DND-41 (cell line): Measurements from ENCODE around the gene CFAP90.

Experiments used
- EZH2 ChIP-seq: IDR thresholded peaks from 3 replicates; pipeline ENCODE4 v1.6.1; 2012; ENCODE audit warnings: borderline replicate concordance, low read depth, mild to moderate bottlenecking, moderate library complexity, low read length, inconsistent platforms; ENCODE audit not compliant: severe bottlenecking
- TF ChIP-seq, protein P1 (sequence below): IDR thresholded peaks from 2 replicates; pipeline ENCODE4 v1.5.1; 2012; ENCODE audit warnings: borderline replicate concordance, low read length, moderate library complexity, mild to moderate bottlenecking; ENCODE audit not compliant: poor library complexity, severe bottlenecking; ENCODE audit errors: extremely low read depth

DNA sequence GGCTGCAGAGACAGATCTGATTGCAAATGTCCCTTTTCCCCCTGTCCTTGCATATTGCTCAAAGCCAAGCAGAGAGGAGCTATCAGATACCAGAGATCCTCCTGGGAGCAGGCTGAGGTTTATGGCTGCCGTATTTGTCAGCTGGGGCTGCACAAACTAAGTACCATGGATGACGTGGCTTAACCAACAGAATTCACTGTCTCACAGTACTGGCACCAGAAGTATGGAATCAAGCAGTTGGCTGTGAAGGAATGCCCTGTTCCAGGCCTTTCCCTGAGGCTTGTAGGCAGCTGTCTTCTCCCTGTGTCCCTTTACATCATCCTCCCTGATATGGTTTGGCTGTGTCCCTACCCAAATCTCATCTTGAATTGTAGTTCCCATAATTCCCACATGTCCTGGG, 2.6 kb downstream of the CFAP90 start:
- TF ChIP-seq, protein P1, sequence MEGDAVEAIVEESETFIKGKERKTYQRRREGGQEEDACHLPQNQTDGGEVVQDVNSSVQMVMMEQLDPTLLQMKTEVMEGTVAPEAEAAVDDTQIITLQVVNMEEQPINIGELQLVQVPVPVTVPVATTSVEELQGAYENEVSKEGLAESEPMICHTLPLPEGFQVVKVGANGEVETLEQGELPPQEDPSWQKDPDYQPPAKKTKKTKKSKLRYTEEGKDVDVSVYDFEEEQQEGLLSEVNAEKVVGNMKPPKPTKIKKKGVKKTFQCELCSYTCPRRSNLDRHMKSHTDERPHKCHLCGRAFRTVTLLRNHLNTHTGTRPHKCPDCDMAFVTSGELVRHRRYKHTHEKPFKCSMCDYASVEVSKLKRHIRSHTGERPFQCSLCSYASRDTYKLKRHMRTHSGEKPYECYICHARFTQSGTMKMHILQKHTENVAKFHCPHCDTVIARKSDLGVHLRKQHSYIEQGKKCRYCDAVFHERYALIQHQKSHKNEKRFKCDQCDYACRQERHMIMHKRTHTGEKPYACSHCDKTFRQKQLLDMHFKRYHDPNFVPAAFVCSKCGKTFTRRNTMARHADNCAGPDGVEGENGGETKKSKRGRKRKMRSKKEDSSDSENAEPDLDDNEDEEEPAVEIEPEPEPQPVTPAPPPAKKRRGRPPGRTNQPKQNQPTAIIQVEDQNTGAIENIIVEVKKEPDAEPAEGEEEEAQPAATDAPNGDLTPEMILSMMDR = no peak
- TF ChIP-seq EZH2 = no peak
